Measurements from ENCODE around the gene SLAMF9. TPM values are rescaled to one million over a fixed set of nuclear protein-coding genes. Genes with fewer than 3 reads are reported as not detected.

Gene SLAMF9
- total RNA-seq, 2 donors from 2014 or later = not detected

GRCh38 chr1:159949981-159950381 is 4.1 kb downstream of the SLAMF9 start:
- no peak for ATAC-seq (ENCODE audit: insufficient number of reproducible peaks, low FRiP score, low read depth)

DNA sequence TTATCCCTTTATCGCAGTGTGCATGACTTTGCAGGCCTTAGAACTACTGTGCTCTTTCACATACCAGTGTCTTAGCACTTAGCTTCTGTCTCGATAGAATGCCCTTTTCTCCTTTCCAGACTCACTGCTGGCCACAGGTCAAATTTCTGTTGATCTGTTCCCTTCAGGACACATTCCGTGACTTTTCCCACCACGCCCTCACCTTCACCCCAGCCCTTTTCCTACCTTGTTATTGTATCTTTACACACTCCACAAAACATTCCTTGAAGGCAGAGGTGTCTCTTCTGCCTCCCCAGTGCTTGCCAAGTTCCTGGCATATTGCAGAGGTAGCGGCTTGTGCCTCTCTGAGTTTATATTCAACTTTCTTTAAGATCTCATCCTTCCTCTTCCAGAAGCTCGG is 4.9 kb downstream of the SLAMF9 start:
- ATAC-seq (ENCODE audit: insufficient number of reproducible peaks, low FRiP score, low read depth) = no peak
- Histone ChIP-seq H3K27ac (no peak overlapping the region), H3K4me3 (no peak overlapping the region), H3K9me3 (no peaks in the 10 kb centered on the region), H3K36me3 (no peaks in the 10 kb centered on the region), H3K27me3 (replicated peaks; ENCODE audit: insufficient read depth) (no peaks in the 10 kb centered on the region), H3K4me1 (ENCODE audit: control insufficient read depth in 1 of 2, low read depth in 2 of 2) (peaks cover 10 to 14% of the 10 kb centered on the region in 2 donors)
- TF ChIP-seq CTCF (IDR thresholded peaks at IDR 0.05) = no peak
- no peak for DNase-seq (ENCODE audit: low spot score)

More at GRCh38 chr1:159949981-159950381, 4.1 kb downstream of the SLAMF9 start:
- no peak for DNase-seq (ENCODE audit: low spot score)
- no peaks in the 10 kb centered on the region for H3K9me3 ChIP-seq
- H3K4me1 ChIP-seq (ENCODE audit: control insufficient read depth in 1 of 2, low read depth in 2 of 2) = peaks cover 10 to 11% of the 10 kb centered on the region in 2 donors
- TF ChIP-seq CTCF (IDR thresholded peaks at IDR 0.05) = no peak
- H3K36me3 ChIP-seq = no peaks in the 10 kb centered on the region
- H3K27me3 ChIP-seq (replicated peaks; ENCODE audit: insufficient read depth) = no peaks in the 10 kb centered on the region
- no peak overlapping the region for H3K27ac ChIP-seq
- H3K4me3 ChIP-seq = no peak overlapping the region

- Histone ChIP-seq H3K4me1 (ENCODE audit: control insufficient read depth in 1 of 2, low read depth in 2 of 2) (peaks cover 10 to 14% of the 10 kb centered on the region in 2 donors), H3K36me3 (no peaks in the 10 kb centered on the region), H3K27me3 (replicated peaks; ENCODE audit: insufficient read depth) (no peaks in the 10 kb centered on the region), H3K9me3 (no peaks in the 10 kb centered on the region), H3K4me3 (no peak overlapping the region), H3K27ac (no peak overlapping the region)
- no peak for ATAC-seq (ENCODE audit: insufficient number of reproducible peaks, low FRiP score, low read depth)
- no peak for DNase-seq (ENCODE audit: low spot score)
- TF ChIP-seq CTCF (IDR thresholded peaks at IDR 0.05) = no peak
Measured at GRCh38 chr1:159947942-159948341, 6.1 kb downstream of the SLAMF9 start.

DNA sequence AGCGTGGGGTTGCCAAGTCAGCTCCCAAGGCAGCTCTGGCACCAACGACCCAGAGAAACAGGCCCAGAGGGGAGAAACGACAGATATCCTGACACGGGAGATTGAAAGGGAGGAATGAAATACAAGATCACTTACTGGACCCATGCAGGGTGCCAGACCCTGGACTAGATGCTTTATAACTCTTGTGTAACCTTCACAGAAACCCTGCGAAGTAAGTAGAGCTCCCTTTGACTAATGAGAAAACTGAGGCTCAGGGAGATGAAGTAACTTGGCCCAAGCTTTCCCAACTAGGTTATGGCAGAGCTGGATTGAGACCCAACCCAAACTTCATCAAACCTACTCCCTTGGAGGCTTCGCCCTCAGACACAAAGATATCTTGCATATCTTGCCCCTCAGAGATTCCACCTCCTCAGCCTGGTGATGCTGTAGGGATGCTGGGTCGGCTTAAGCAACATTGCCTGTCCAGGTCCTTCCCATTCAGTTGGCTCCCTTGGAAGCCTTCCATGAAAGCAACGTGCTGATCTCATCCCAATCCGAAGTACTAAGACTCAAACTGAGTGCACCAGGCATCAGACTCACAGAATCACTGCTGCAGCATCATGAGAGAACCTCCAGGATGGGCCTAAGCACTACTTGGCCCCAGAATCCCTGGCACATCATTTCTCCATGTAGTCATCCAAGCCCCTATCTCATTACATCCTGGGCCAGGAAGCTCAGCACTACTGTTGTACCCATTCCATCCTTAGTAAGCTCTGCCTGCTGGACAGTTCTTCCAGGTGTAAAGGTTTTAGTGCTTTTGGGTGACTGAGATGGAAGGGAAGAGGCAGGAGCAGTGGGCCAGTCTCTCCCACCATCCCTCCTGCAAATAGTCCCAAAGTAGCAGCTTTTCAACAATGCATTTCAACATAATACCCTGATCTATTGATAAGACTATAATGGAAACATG is 7.5 kb downstream of the SLAMF9 start:
- Histone ChIP-seq H3K9me3 (no peaks in the 10 kb centered on the region), H3K4me1 (ENCODE audit: control insufficient read depth in 1 of 2, low read depth in 2 of 2) (peaks cover 10 to 14% of the 10 kb centered on the region in 2 donors), H3K36me3 (no peaks in the 10 kb centered on the region), H3K4me3 (peak overlapping the region; percentile 77), H3K27me3 (replicated peaks; ENCODE audit: insufficient read depth) (no peaks in the 10 kb centered on the region), H3K27ac (no peak overlapping the region)
- no peak for TF ChIP-seq CTCF (IDR thresholded peaks at IDR 0.05)
- ATAC-seq (ENCODE audit: insufficient number of reproducible peaks, low FRiP score, low read depth) = no peak
- no peak for DNase-seq (ENCODE audit: low spot score)

DNA sequence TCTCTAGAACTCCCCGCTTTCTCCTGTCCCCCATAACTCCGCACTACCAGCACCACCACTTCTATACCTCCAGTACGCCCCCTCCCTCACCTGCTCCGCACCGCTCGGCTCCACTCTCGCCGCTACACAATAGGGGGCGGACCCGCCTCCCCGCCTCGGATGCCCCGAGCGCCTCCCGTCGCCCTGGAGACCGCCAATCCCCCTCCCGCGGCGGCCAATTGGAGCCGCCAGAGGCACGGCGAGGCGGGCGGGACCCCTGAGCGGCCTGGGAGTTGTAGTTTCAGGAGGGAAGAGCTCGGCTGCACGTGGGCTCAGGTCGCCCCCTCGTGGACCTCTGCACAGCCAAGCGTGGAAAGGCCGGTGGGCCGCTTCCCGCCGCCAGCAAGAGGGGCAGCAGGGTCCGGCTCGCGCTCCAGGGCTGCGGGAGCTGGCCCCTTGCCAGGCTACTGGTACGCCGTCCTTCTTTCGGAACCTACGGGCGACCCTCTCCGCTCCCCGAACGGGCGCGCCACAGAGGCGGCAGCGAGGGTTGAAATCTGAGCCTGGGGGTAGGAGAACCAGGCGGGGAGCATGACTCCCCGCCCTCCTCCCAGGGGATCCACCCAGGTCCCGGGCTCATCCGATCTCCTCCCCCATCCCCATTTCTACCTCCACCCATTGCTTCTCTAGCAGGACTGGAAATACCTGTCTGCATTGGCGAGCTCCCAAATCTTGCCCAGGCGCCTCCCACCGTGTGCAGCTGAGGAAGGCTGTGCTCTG is 8.4 kb downstream of the SLAMF9 start, which contains the start of gene IGSF9:
Gene IGSF9 (minus strand): TSS at position 131 of the 759 bp plus-strand sequence. CDS start 2,159 bp downstream, outside the sequence.
- DNase-seq (ENCODE audit: low spot score) (no peak), ATAC-seq (ENCODE audit: insufficient number of reproducible peaks, low FRiP score, low read depth) (no peak)
- peaks cover 10 to 14% of the 10 kb centered on the region in 2 donors for H3K4me1 ChIP-seq (ENCODE audit: control insufficient read depth in 1 of 2, low read depth in 2 of 2)
- no peaks in the 10 kb centered on the region for H3K9me3 ChIP-seq
- no peaks in the 10 kb centered on the region for H3K27me3 ChIP-seq (replicated peaks; ENCODE audit: insufficient read depth)
- TF ChIP-seq CTCF (IDR thresholded peaks at IDR 0.05) = peak; percentile 48
- H3K4me3 ChIP-seq = peak within 1 kb of the TSS; percentile 77
- H3K36me3 ChIP-seq = no peaks in the 10 kb centered on the region
- H3K27ac ChIP-seq = no peak within 1 kb of the TSS

All from thoracic aorta (tissue), 2 donors.